NCI-H2081 (cell line): ENCODE measurements around the gene KCTD5.

Experiments used
- DNase-seq, 2 experiments: peaks; one replicate each; lab custom pipeline; 2025; lab: John Stamatoyannopoulos, UW

Gene KCTD5

DNA sequence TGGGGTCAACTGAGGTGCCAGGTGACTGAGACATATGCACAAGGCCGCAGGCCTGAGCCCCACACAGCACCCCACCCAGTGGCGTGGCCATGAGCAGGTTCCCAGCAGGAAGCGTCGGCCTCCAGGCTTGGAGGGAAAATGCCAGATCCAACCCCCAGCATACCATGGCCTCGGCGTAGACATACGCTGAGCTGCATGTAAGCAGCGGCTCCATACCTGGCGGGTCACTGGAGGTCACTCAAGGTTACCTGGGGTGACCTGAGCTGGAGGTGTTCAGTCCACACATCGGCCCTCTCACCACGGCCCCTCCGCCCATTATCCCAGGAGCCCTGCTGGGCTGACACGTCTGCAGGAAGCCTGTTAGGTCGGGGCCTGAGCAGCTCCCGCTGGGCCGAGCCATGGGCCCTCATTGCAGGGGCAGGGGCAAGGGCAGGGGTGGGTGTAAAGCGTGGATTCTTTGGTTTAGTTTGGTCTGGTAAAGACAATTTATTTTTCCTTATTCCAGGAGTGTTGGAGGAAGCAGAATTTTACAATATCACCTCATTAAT is 15.2 kb downstream of the KCTD5 start:
- DNase-seq: no peak

DNA sequence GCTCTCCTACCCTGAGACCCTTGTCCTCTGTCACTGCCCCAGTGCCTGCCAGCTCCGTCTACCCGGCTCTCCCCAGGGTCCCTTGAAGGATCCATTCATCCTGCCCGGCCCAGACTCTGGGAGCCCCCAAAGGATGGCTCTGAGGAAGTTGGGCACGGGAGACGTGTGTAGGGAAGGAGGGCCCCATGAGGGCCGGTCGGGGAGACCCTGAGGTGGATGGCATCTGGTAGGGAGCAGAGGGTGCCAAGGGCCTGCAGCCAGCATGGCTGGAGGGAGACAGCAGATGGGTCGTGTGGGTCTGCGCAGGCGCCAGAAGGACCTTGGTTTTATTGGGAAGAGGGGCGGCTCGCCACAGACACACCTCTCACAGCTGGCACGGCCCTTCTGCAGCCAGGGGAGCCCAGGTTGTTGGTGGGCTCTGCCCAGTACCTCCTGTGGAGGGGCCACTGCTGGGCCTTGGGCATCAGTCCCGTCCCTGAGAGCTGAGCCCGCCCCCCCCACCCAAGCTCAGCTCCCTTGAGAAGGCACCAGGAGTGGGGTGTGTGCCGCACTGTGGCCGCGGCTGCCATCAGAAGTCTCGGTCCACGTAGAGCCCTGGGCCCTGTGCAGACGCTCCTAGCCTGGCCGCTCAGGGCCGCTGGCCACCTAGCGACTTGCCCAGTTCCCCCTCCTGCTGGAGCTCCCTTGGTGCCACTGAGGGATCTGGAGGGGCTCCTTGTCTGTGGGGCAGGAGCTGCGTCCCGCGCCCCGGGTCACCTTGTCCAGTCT is 16.0 kb downstream of the KCTD5 start:
- no peak for DNase-seq

DNA sequence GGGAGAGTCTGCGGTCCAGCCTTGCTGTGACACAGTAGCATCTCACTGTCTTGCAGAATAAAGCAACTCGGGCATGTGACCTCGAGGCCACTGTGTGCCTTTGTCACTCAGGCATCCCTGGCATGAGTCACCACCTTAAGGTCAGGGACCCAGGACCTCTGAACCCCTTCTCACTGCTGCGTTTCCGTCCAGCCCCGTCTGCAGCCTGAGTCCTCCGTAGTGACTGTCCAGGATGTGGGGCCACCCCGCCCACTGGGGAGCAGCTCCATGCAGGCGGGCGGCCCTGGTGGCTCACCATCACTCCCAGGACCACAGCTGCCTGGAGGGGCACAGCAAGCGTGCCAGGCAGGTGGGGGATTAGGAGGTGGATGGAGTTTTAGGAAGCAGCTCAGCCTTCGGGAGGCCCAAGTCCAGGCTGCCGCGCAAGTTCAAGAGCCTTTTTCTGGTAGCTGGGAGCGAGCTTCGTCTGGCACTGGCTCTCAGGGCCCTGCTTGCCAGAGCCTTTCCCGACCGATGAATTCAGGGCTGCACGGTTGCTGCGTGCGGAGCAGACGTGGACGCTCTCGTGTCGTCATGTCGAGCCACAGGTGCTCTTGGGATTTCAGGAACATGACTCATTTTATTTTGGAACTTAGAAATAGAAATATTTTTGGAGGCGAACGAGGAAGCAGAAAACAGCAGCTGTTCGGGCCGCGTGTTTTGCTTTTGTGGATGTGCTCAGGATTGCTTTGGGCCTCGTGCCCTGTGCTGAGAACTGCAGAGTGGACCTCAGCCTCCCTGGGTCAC is 16.8 kb downstream of the KCTD5 start:
- no peak for DNase-seq

DNA sequence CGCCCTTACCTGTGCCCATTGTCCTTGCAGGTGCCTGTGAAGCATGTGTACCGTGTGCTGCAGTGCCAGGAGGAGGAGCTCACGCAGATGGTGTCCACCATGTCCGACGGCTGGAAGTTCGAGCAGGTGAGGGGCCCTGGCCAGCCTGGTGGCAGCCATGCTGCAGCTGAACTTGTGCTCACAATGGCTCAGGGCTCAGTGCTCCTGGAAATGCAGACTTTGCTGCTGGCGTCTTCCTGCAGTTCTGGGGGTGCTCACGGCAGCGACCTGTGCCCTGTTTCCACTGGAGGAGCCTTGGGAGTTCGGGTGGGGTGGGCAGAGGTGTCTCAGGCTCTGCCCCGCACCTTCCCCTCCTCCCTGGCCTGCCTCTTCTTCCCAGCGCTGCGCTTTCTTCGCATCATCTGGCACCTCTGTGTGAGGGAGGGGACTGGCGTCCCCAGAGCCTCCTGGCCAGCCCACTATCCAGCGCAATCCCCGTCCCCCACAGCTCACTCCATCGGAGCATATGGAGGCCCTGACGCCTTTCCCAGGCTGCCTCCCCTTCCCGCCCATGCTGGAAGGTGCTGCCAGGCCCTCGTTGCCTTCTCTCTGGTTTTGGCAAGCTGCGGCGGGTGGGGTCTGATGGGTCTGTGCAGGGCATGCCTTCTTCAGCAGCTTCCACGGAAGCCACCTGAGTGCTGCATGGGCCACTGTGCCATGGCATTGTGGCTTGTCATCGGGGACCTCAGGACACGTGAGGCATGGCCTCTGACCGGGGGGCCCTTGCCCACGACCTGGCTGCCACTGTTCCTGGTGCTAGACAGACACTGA is 17.7 kb downstream of the KCTD5 start:
- DNase-seq: no peak

- no peak for DNase-seq
Observed at GRCh38 chr16:2700786-2701185, 18.5 kb downstream of the KCTD5 start.

- DNase-seq: no peak
Observed at GRCh38 chr16:2701272-2701671, 18.9 kb downstream of the KCTD5 start.

DNA sequence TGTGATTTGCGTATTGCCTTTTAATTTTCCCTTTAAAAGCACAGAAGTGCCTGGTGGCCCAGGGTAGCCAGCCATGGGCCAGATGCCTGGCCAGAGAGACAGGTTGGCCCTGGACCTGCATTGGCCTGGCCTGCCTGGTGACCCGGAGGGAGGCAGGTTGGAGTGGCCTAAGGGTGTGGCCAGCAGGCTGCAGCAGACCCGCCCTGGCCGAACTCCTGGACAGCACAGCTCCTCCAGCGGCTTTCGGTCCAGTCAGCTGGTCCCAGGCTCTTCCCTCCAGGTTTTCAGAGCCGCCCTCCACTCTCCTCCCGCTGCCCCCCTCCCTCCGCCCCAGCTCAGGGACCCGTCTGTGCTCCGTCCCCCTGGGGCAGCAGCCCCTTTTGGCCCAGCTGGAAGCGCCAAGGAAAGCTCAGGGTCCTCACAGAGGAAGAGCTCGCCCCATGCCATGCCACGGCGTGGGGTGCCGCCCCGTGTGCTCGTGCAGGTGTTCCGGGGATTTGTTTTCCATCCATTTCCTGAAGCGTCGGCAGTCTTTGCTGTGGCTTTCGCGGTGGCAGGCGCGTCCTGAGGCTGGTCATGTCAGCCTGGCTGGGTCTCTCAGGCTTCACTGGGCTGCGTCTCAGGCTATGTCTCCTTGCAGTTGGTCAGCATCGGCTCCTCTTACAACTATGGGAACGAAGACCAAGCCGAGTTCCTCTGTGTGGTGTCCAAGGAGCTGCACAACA is 19.6 kb downstream of the KCTD5 start:
- no peak for DNase-seq

DNA sequence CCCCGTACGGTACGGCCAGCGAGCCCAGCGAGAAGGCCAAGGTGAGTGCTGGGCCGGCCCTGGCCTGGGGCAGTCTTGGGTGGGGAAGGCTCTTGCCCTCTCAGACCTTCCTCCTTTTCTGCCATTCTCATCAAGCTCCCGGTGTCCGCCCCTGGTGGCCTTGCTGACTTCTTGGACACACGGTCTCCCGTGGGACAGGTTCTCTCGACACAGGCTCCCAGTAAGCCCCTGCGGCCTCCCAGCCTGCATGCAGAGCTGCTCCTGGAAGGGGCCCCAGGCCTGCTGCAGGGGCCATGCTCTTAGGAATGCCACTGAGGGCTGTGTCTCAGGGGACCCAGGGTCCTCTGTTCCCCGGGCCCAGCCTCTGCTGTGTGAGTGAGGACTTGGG is 20.1 kb downstream of the KCTD5 start:
- DNase-seq: no peak

DNA sequence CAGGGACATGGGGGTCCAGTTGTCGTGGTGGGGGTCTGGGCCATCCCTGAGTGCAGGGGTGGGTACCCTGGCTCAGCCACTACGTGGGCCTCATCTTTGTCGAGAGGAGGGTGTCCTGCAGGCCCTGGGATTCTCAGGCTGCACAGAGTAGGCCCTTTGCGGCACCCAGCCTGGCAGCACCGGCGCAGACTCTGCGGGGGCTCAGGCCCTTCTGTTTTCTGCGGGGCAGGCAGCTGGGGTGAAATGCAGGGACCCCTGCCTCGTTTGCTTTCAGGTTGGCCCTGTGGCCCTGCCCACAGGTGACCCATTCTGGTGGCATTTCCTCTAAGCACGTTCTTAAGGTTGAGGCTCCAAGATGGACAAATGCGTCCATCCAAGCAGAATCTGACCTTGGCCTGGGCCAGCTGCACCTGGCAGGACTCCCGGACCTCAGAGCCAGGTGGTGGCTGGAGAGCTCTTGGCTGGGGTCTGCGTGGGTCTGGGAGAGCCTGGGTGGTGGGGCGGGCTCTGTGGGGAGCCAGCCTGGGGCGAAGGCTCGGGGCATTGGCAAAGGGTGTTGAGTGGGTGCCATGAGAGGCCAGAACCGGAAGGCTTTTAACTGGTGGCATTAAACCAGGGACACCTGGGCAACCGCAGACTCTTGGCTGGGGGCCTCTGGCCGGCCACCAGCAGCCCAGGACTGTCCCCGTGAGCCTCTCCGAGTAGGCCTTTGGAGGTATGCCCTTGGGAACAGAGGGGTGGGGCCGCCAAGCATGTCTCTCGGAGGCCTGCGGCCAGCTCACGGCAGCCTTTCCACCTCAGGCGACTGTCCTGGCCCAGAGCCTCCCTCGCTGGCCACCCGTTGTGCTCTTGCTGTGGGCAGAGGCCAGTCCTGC is 20.8 kb downstream of the KCTD5 start:
- no peak for DNase-seq

DNA sequence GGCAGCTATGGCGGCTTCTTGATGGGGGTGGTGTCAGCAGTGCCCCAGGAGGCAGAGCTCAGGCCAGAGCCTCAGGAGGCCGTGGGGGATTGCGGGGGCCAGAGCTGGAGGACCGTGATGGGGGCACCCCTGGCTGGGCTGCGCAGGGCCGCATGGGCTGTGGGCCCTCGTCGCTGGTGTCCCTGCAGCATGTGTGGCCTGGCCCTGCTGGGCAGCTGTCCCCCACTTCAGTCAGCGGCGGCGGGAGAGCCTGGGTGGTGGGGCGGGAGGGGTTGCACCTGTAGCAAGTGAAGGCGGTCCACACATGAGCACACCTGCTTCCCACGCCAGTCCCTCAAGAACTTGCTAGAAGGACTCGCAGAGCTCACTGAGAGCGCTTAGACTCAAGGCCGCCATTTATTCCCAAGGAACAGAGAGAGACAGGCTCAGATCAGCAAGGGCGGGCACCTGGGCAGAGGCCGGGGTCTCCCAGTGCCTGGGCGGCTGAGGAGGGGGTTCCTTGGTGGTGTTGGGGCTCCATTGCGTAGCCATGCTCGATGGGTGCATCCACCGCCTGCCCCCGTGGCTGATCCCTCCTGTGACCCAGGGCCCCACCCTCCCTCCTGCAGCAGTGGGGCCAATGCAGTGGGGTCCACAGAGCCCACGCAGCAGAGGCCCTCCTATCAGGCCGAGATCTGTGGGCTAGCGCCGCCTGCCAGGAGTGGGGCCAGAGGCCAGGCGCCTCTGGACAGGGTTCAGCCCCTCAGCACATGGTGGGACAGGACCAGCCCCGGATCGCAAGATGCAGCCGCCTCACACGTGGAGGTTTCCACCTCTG is 22.1 kb downstream of the KCTD5 start:
- no peak for DNase-seq

DNA sequence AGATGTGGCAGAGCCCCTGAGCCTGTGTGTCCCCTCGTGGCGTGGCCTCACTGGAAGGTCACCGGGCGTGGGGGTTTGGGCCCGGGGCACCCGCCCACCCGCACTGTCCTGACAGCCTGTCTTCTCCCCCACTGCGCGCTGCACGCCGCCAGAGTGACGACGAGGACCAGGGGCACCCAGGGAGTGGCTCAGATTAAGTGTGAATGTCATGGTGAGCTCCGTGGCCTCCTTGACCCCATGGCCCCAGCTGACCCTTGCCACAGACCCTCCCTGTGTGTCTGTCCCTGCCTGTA is 22.6 kb downstream of the KCTD5 start:
- DNase-seq: no peak

- DNase-seq: no peak
Observed at GRCh38 chr16:2705351-2705750, 23.0 kb downstream of the KCTD5 start.

GRCh38 chr16:2706085-2706484 is 23.8 kb downstream of the KCTD5 start:
- DNase-seq: no peak

- no peak for DNase-seq
Observed at GRCh38 chr16:2706611-2707311, 24.4 kb downstream of the KCTD5 start.

- DNase-seq: no peak
Observed at GRCh38 chr16:2707368-2708289, 25.3 kb downstream of the KCTD5 start.

DNA sequence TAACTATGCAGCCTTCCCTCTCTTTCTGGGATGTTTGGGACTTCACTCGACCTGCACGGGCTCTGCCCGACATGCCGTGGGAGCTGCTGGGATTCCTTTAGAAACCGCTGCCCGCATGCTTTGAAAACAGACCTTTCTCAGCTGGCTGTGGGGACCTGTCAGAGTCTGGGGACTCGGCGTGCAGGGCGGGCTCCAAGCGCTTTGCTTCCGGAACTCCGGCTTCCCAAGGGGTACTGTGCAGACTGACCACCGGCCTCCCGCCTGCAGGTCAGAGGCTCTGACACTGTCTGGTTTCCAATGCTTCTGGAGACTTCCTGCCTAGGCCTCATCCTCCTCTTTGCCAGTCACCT is 25.9 kb downstream of the KCTD5 start:
- no peak for DNase-seq

DNA sequence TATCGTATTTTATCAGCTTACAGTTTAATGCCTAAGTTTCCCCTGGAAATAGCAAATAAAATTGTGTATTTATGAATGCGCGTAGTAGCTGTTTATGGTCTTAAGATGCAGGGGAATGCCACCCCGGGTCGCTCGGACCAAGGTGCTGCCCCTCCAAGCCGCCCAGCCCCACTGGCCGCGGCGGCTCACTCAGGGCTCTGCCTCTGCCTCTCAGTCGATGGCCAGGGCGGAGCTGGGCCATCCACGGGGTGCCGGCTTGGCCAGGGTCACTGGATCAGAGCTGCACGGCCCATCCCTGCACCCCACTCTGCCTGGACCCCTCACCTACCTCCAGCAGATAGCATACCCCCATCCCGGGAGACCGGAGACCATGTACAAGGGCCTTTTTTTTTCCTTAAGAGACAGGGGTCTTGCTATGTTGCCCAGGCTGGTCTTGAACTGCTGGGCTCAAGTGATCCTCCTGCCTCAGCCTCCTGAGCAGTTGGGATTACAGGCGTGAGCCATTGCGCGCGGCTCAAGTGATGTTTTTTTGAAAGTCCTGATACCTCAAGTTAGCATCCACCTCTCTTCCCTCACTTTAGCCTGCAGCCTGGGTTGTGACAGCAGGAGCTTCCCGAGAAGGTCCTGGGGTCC is 26.7 kb downstream of the KCTD5 start:
- DNase-seq: no peak

- no peak for DNase-seq
Observed at GRCh38 chr16:2709588-2709984, 27.3 kb downstream of the KCTD5 start.
